IPS-15b (cell line): ENCODE measurements around the gene RAB3GAP2.
"Not testable (repeated sequence)": the region's sequence is repeated elsewhere in the genome, so short reads cannot be mapped to it uniquely, and the experiment has no call there.

ENCODE experiments used
- H3K27me3 ChIP-seq: one replicate; pipeline ENCODE4 v1.6.1; 2013; ENCODE audit warnings: low read length; ENCODE audit not compliant: control insufficient read depth, insufficient read depth
- H3K36me3 ChIP-seq: one replicate; pipeline ENCODE4 v1.6.1; 2013; ENCODE audit warnings: low read length; ENCODE audit not compliant: control insufficient read depth, insufficient read depth
- H3K4me1 ChIP-seq: one replicate; pipeline ENCODE4 v1.6.1; 2013; ENCODE audit warnings: mild to moderate bottlenecking, low read length; ENCODE audit not compliant: control insufficient read depth, insufficient read depth
- H3K4me3 ChIP-seq: one replicate; pipeline ENCODE4 v1.5.1; 2013; ENCODE audit warnings: low read depth, low read length
- H3K9ac ChIP-seq: one replicate; pipeline ENCODE4 v1.6.1; 2013; ENCODE audit warnings: low read depth, mild to moderate bottlenecking, low read length
- H3K9me3 ChIP-seq: one replicate; pipeline ENCODE4 v1.6.1; 2013; ENCODE audit warnings: mild to moderate bottlenecking, low read length; ENCODE audit not compliant: control insufficient read depth, insufficient read depth

RAB3GAP2 gene, protein sequence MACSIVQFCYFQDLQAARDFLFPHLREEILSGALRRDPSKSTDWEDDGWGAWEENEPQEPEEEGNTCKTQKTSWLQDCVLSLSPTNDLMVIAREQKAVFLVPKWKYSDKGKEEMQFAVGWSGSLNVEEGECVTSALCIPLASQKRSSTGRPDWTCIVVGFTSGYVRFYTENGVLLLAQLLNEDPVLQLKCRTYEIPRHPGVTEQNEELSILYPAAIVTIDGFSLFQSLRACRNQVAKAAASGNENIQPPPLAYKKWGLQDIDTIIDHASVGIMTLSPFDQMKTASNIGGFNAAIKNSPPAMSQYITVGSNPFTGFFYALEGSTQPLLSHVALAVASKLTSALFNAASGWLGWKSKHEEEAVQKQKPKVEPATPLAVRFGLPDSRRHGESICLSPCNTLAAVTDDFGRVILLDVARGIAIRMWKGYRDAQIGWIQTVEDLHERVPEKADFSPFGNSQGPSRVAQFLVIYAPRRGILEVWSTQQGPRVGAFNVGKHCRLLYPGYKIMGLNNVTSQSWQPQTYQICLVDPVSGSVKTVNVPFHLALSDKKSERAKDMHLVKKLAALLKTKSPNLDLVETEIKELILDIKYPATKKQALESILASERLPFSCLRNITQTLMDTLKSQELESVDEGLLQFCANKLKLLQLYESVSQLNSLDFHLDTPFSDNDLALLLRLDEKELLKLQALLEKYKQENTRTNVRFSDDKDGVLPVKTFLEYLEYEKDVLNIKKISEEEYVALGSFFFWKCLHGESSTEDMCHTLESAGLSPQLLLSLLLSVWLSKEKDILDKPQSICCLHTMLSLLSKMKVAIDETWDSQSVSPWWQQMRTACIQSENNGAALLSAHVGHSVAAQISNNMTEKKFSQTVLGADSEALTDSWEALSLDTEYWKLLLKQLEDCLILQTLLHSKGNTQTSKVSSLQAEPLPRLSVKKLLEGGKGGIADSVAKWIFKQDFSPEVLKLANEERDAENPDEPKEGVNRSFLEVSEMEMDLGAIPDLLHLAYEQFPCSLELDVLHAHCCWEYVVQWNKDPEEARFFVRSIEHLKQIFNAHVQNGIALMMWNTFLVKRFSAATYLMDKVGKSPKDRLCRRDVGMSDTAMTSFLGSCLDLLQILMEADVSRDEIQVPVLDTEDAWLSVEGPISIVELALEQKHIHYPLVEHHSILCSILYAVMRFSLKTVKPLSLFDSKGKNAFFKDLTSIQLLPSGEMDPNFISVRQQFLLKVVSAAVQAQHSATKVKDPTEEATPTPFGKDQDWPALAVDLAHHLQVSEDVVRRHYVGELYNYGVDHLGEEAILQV (N-terminal part only)

DNA sequence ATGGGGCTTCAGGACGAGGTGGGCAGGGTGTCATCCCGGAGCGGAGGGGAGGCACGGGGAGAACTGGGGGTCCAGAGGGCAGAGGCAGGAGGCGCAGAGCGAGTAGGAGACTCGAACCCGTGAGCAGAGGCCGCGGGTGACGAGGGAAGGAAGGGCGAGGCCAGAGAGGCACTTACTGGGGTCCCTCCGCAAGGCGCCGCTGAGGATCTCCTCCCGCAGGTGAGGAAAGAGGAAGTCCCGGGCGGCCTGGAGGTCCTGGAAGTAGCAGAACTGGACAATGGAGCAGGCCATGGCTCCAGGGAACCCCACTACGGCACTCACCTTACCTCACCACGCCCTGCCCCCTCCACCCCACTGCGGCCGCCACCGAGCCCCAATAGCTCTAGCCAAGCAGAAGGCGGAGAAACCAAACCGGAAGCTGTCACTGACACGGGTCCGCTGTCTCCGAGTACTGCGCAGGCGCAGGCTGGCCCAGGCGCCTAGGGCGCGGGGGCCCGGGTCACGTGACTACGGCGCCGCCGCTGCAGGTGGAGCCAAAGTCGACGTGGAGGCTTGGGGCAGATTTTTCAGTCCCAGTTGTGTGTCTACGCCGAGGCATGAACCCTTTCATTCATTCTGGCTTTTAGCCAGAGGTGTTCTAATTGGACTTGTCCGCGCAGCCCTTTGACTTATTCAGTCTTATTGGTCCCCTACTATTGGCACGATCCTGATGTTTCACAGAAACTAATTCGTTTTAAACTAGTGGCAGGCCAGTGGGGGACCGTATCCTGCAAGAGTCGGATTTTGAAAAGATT, at the start of gene RAB3GAP2:
RAB3GAP2 (minus strand) TSS at position 407 of the 794 bp plus-strand sequence; CDS start at position 291, 116 bp downstream.
- Histone ChIP-seq H3K9ac (peak within 1 kb of the TSS; percentile 90), H3K4me3 (peak within 1 kb of the TSS; percentile 96), H3K9me3 (no peaks in the 10 kb centered on the region), H3K36me3 (no peaks in the 10 kb centered on the region), H3K27me3 (no peaks in the 10 kb centered on the region), H3K4me1 (peaks cover 25% of the 10 kb centered on the region)

DNA sequence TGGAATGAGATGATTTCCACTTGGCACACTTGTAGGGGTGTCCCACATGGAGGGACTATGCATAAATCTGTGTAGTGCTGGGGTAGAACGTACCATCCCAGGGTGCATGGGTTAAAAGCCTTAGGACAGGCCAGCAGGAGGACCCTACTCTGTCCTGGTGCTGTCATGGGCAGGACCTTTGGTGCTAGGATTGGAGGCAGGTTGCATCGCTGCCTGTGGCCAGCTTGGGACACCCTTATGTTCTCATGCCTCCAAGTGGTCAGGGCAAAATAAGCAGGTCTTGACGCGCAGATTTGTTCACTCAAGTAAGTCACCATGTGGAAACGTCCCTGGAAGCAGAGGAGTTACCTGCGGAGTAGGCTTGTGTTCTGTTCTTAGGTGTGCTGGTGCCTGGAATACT, 49.5 kb upstream of the RAB3GAP2 start:
- Histone ChIP-seq H3K36me3 (no peaks in the 10 kb centered on the region), H3K4me3 (no peak overlapping the region), H3K4me1 (peaks cover 2% of the 10 kb centered on the region), H3K27me3 (no peaks in the 10 kb centered on the region), H3K9ac (no peak overlapping the region), H3K9me3 (no peaks in the 10 kb centered on the region)

DNA sequence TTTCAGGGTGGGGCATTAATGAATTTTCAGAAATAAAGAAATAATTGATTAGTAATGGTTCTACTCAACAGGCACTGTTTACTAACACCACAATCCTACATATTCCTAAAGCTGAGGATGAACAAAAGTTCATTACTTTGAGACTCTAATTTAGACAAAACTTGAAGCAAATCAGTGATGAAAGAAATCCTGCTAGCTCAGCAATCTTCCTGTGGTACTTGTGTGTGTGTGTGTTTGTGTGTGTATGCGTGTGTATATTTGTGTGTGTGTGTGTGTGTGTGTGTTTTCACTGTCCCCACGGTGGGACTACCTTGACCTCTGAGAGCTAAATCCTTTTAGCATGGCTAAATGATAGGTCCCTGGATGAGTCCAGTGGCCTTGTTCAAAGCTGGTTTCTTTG, 48.5 kb upstream of the RAB3GAP2 start:
- H3K27me3 ChIP-seq: no peaks in the 10 kb centered on the region
- H3K36me3 ChIP-seq: no peaks in the 10 kb centered on the region
- H3K4me1 ChIP-seq: no peaks in the 10 kb centered on the region
- no peak overlapping the region for H3K4me3 ChIP-seq
- H3K9me3 ChIP-seq: no peaks in the 10 kb centered on the region
- H3K9ac ChIP-seq: no peak overlapping the region

GRCh38 chr1:220318673-220319072, 46.4 kb upstream of the RAB3GAP2 start:
- Histone ChIP-seq H3K4me3 (no peak overlapping the region), H3K27me3 (no peaks in the 10 kb centered on the region), H3K9me3 (no peaks in the 10 kb centered on the region), H3K36me3 (no peaks in the 10 kb centered on the region), H3K9ac (no peak overlapping the region), H3K4me1 (no peaks in the 10 kb centered on the region)

DNA sequence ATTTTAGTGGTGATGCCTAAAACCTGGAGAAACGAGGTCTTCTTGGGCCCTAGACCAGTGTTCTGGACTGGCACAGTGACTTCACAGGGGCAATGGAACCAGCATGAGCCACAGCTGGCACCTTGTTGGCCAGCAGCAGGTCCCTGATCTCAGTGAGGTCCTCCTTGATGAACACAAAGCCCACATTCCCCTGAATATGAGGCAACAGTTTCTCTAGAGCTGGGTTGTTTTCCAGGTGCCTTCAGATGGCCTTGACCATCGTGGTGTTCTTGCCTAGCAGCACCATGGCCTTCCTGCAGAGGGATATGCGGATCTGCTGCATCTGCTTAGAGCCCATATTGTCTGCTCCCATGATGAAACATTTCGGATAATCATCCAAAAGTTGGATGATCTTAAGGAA, 44.9 kb upstream of the RAB3GAP2 start:
- H3K9ac ChIP-seq: no peak overlapping the region
- no peaks in the 10 kb centered on the region for H3K9me3 ChIP-seq
- no peak overlapping the region for H3K4me3 ChIP-seq
- H3K36me3 ChIP-seq: no peaks in the 10 kb centered on the region
- no peaks in the 10 kb centered on the region for H3K27me3 ChIP-seq
- H3K4me1 ChIP-seq: no peaks in the 10 kb centered on the region

DNA sequence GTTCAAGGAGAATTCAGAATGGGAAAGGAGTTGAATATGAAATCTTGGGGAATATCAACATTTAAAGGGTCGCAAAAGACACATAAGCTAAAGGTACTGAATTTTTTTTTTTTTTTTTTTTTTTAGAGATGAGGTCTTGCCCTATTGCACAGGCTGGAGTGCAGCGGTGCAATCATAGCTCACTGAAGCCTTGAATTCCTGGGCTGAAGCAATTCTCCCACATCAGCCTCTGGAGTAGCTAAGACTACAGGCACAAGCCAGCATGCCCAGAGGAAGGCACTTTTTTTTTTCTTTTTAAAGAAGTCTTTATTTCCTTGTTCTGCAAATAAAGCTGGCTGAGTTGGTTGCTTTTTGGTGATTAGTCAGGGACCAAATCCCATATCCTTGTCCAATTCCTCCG, 44.1 kb upstream of the RAB3GAP2 start:
- Histone ChIP-seq H3K27me3 (no peaks in the 10 kb centered on the region), H3K36me3 (no peaks in the 10 kb centered on the region), H3K9me3 (no peaks in the 10 kb centered on the region), H3K4me1 (no peaks in the 10 kb centered on the region), H3K4me3 (no peak overlapping the region), H3K9ac (no peak overlapping the region)

DNA sequence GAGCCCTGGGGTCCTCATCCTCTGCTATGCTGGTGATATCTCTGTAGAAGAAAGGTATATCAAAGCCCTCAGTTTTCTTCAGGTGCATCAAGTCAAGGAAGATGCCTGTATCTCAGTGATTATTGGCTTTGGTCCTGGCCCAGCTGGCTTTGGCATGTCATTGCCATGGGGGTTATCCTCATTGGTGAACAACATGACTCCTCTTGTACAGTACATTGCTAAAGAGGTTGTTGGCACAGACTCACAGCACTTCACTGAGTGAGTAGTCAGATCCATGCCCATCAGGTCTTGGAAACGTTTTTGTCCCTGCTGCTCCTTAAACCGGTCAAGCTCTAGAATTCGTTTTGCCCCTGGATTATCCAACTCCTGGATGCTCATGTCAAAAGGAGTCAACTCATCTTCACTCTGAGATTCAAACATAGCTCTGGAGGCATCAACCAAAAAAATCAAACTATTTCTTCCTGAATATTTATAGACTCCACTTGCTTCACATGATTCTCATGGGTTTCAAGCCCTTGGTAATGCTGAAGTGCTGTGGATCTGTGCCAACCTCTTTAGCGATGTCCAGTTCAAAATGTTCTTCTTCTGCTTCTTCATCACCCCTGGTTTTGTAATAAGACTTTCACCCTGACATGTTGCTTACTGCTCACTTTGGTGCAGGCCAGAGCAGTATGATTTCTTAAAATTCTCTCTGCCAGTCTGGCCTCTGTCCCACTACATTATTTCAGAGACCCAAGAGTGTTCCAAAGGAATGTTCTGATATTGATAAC, 43.0 kb upstream of the RAB3GAP2 start:
- Histone ChIP-seq H3K9me3 (no peaks in the 10 kb centered on the region), H3K4me1 (no peaks in the 10 kb centered on the region), H3K9ac (no peak overlapping the region), H3K36me3 (no peaks in the 10 kb centered on the region), H3K27me3 (no peaks in the 10 kb centered on the region), H3K4me3 (no peak overlapping the region)

DNA sequence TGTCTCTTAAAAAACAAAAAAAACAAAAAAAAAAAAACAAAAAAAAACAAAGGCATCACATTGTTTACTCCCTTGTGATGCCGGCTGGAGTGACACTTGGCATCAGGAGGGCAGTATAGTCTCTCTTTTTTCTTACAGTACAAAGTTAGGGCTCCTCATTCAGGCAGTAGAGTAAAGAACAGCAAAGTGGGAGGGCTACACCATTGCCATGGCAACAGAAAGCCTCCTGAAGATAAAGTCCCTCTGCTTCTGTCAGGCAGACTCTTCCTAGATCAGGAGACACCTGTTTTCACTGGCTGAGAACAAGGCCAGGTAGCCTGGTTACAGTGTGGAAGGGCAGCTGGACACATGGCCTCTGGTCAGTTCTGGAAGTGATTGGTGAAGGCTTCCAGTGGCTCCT, 41.3 kb upstream of the RAB3GAP2 start:
- Histone ChIP-seq H3K9me3 (no peaks in the 10 kb centered on the region), H3K4me3 (no peak overlapping the region), H3K4me1 (no peaks in the 10 kb centered on the region), H3K27me3 (no peaks in the 10 kb centered on the region), H3K36me3 (no peaks in the 10 kb centered on the region), H3K9ac (no peak overlapping the region)

- H3K4me3 ChIP-seq, H3K9ac ChIP-seq, H3K27me3 ChIP-seq, H3K36me3 ChIP-seq, H3K4me1 ChIP-seq, H3K9me3 ChIP-seq: not testable (repeated sequence)
These were observed 37.9 kb upstream of the RAB3GAP2 start for GRCh38 chr1:220310147-220310546.

GRCh38 chr1:220307607-220308006, 35.4 kb upstream of the RAB3GAP2 start:
- Histone ChIP-seq H3K36me3 (no peaks in the 10 kb centered on the region), H3K4me3 (no peak overlapping the region), H3K9ac (no peak overlapping the region), H3K27me3 (no peaks in the 10 kb centered on the region), H3K9me3 (no peaks in the 10 kb centered on the region), H3K4me1 (no peaks in the 10 kb centered on the region)
